ENCODE results near the gene NHSL1. TPM values are rescaled to one million over a fixed set of nuclear protein-coding genes. Genes with fewer than 3 reads are reported as not detected.

The NHSL1 gene
- total and polyA plus RNA-seq, 2 of the 8 experiments (the other 6 are each of a cell fraction or from before 2014, with no cell fraction given): 7.2 to 32.4 TPM

DNA sequence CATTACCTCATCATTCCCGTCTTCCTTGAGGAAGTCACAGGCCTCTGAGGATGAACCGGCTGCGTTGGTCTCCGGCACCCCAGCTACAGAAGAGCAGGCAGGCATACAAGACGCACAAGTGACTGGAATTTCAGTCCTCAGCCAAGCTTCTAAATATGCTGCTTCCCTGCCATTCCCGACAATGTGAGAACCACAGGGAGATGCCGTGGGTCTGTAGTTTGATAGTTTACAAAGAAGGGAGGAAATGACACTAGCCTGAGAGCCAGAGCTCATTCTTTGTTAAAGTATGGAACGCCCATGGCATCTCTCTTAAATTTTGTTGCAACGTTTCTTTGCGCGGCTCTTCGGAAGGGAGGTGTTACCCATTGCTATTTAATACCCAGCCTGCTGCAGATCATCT lies 69.5 kb downstream of the NHSL1 start:
- Histone ChIP-seq H4K20me1 (replicated peaks in 1 of 2; ENCODE audit: control insufficient read depth in 1 of 2, insufficient read depth in 2 of 2, low read length in 2 of 2) (peaks cover 2 to 3% of the 10 kb centered on the region in 2 experiments), H2AK5ac (ENCODE audit: low read depth, low read length) (no peak overlapping the region), H3K27ac (ENCODE audit: low read depth, low read length) (no peak overlapping the region), H4K91ac (replicated peaks; ENCODE audit: insufficient read length, low read length) (no peak overlapping the region), H3K27me3 (replicated peaks in 1 of 4; ENCODE audit: control insufficient read depth in 3 of 4, extremely low read depth in 1 of 4, insufficient read depth in 3 of 4, low read length in 3 of 4) (no peaks in the 10 kb centered on the region), H4K8ac (ENCODE audit: extremely low read depth, insufficient read depth, low read length) (no peak overlapping the region), H3K4me1 (replicated peaks in 1 of 4; ENCODE audit: control insufficient read depth in 3 of 4, insufficient read depth in 4 of 4, low read length in 3 of 4) (no peaks in the 10 kb centered on the region; a peak in 2 of 7 replicates), H3K4ac (replicated peaks; ENCODE audit: insufficient read length, low read depth, low read length) (no peak overlapping the region), H3K23me2 (ENCODE audit: low read depth, low read length) (no peaks in the 10 kb centered on the region), H3K23ac (ENCODE audit: insufficient read length) (no peak overlapping the region), H3K56ac (replicated peaks; ENCODE audit: insufficient read length, low read depth, low read length) (no peak overlapping the region), H2BK15ac (ENCODE audit: low read length) (no peak overlapping the region), H4K5ac (ENCODE audit: insufficient read length, low read depth, low read length) (no peak overlapping the region), H2BK5ac (ENCODE audit: low read depth, low read length) (no peak overlapping the region), H3K9ac (replicated peaks in 1 of 4; ENCODE audit: extremely low read depth in 1 of 4, low read depth in 3 of 4, low read length in 3 of 4) (no peak overlapping the region), H3K4me3 (ENCODE audit: extremely low read depth in 1 of 4, insufficient read depth in 2 of 4, low read depth in 3 of 4, low read length in 4 of 4) (no peak overlapping the region), H2BK12ac (ENCODE audit: low read depth, low read length) (no peak overlapping the region), H3K18ac (ENCODE audit: extremely low read depth, low read length) (no peak overlapping the region), H3K79me2 (ENCODE audit: control insufficient read depth in 1 of 2, insufficient read depth in 2 of 2, low read length in 2 of 2) (no peaks in the 10 kb centered on the region), H2BK20ac (ENCODE audit: low read length) (no peak overlapping the region), H3K9me3 (ENCODE audit: insufficient read depth in 2 of 2, low read depth in 1 of 2, low read length in 1 of 2) (no peaks in the 10 kb centered on the region), H3K14ac (ENCODE audit: insufficient read length) (no peak overlapping the region), H3K4me2 (ENCODE audit: insufficient read depth in 1 of 2, low read depth in 2 of 2, low read length in 2 of 2) (no peak overlapping the region), H2AFZ (ENCODE audit: low read length) (no peak overlapping the region), H3K79me1 (ENCODE audit: low read depth, low read length) (no peaks in the 10 kb centered on the region; the same call in 1 of the 2 replicates), H3K36me3 (ENCODE audit: control insufficient read depth in 2 of 4, insufficient read depth in 4 of 4, low read length in 3 of 4) (peaks cover 0 to 16% (median 1%) of the 10 kb centered on the region in 4 experiments; a peak in 4 of 8 replicates), H2BK120ac (replicated peaks; ENCODE audit: low read depth, low read length) (no peak overlapping the region)
- POLR2A ChIA-PET (ENCODE audit: partially characterized antibody): interaction anchor here (0.9 kb wide), 1 partner anchor 164 kb away, joined by 3 read pairs; no protein-coding TSS in a partner anchor
- no peak for FAIRE-seq
- TF ChIP-seq POLR2AphosphoS5 (IDR thresholded peaks at IDR 0.05; ENCODE audit: low read depth, low read length): no peak
- no peak for DNase-seq (ENCODE audit: low read depth in 1 of 2, low spot score in 2 of 2)
- 96% methylated on average over 12 of the region's 12 CpGs; no CpG with 5 or more reads in 1 of the 2 experiments for WGBS, 2 experiments (ENCODE audit: extremely low coverage in 1 of 2, insufficient coverage in 1 of 2, insufficient read length in 1 of 2, insufficient replicate concordance in 2 of 2, low coverage in 1 of 2, low lambda C conversion rate in 2 of 2, missing lambda C conversion rate in 1 of 2)
- CTCF ChIA-PET (ENCODE audit: partially characterized antibody): interaction anchor here (0.5 to 11.4 kb wide), 33 partner anchors 11 to 820 kb away, joined by 3 to 192 read pairs (median 4); partner anchors contain the start of genes HEBP2 and NHSL1
